HG02610 (cell line): ENCODE measurements around the gene HDDC3.

Experiments used
- ATAC-seq: cut with Tn5 transposase; IDR thresholded peaks from one replicate; pipeline ENCODE4 v1.9.1; 2021; ENCODE audit warnings: mild to moderate bottlenecking, moderate library complexity; ENCODE audit not compliant: unreplicated experiment

HDDC3 gene

GRCh38 chr15:90931828-90932659, at the start of gene HDDC3:
HDDC3 (minus strand) TSS chr15:90932549; CDS start chr15:90932540, 9 bp downstream.
- ATAC-seq = peak; percentile 47

GRCh38 chr15:90982135-90982534, 49.8 kb upstream of the HDDC3 start:
- ATAC-seq = peak; percentile 68

- peak; percentile 78 for ATAC-seq
These were observed 49.3 kb upstream of the HDDC3 start for GRCh38 chr15:90981681-90982080.

- ATAC-seq = no peak
These were observed 47.2 kb upstream of the HDDC3 start for GRCh38 chr15:90979582-90979981.

GRCh38 chr15:90974216-90974615, 41.9 kb upstream of the HDDC3 start:
- no peak for ATAC-seq

- ATAC-seq = no peak
These were observed 39.8 kb upstream of the HDDC3 start for GRCh38 chr15:90972133-90972532.

- ATAC-seq = no peak
These were observed 37.9 kb upstream of the HDDC3 start for GRCh38 chr15:90970274-90970673.

- ATAC-seq = no peak
These were observed 36.1 kb upstream of the HDDC3 start for GRCh38 chr15:90968434-90968833.

- no peak for ATAC-seq
These were observed 34.9 kb upstream of the HDDC3 start for GRCh38 chr15:90967206-90967605.

- ATAC-seq = no peak
These were observed 33.9 kb upstream of the HDDC3 start for GRCh38 chr15:90966262-90966661.

- no peak for ATAC-seq
These were observed 29.7 kb upstream of the HDDC3 start for GRCh38 chr15:90962021-90962420.

GRCh38 chr15:90960298-90961091, 28.1 kb upstream of the HDDC3 start:
- ATAC-seq = no peak

- ATAC-seq = no peak
These were observed 27.5 kb upstream of the HDDC3 start for GRCh38 chr15:90959894-90960293.

GRCh38 chr15:90959028-90959595, 26.8 kb upstream of the HDDC3 start:
- ATAC-seq = no peak

- no peak for ATAC-seq
These were observed 25.4 kb upstream of the HDDC3 start for GRCh38 chr15:90957791-90958190.

- no peak for ATAC-seq
These were observed 24.9 kb upstream of the HDDC3 start for GRCh38 chr15:90957031-90957790.

- ATAC-seq = no peak
These were observed 24.1 kb upstream of the HDDC3 start for GRCh38 chr15:90956274-90957030.

- ATAC-seq = no peak
These were observed 23.4 kb upstream of the HDDC3 start for GRCh38 chr15:90955624-90956273.

GRCh38 chr15:90954712-90955623, 22.6 kb upstream of the HDDC3 start, which contains the start of gene RCCD1:
RCCD1 (plus strand) TSS chr15:90954884; CDS start chr15:90956735, 1,851 bp downstream.
- peak; percentile 95 for ATAC-seq
